ENCODE measurements around the gene FADS1. TPM values are rescaled to one million over a fixed set of nuclear protein-coding genes. Genes with fewer than 3 reads are reported as not detected.

The FADS1 gene
- total RNA-seq, 6 experiments from 2014 or later: 25.9 to 39.1 (median 36.4) TPM

GRCh38 chr11:61838501-61838900 is 21.7 kb upstream of the FADS1 start:
- DNase-seq: no peak
- Mint-ChIP-seq H3K9me3 (no peaks in the 10 kb centered on the region), H3K27ac (no peak overlapping the region), H3K4me1 (ENCODE audit: low read depth) (peaks cover 23% of the 10 kb centered on the region), H3K36me3 (ENCODE audit: low read depth) (peaks cover 23% of the 10 kb centered on the region), H3K27me3 (ENCODE audit: insufficient read depth) (peaks cover 3% of the 10 kb centered on the region; the same call in 1 of the 2 replicates), H3K4me3 (no peak overlapping the region)
- TF ChIP-seq CTCF (IDR thresholded peaks at IDR 0.05): no peak

GRCh38 chr11:61837411-61838005 is 20.7 kb upstream of the FADS1 start:
- Mint-ChIP-seq H3K27ac (no peak overlapping the region), H3K27me3 (ENCODE audit: insufficient read depth) (peaks cover 3% of the 10 kb centered on the region; the same call in 1 of the 2 replicates), H3K4me3 (no peak overlapping the region), H3K9me3 (no peaks in the 10 kb centered on the region), H3K4me1 (ENCODE audit: low read depth) (peaks cover 26% of the 10 kb centered on the region), H3K36me3 (ENCODE audit: low read depth) (peaks cover 23% of the 10 kb centered on the region)
- no peak for TF ChIP-seq CTCF (IDR thresholded peaks at IDR 0.05)
- DNase-seq: no peak

GRCh38 chr11:61836193-61836592 is 19.4 kb upstream of the FADS1 start:
- Mint-ChIP-seq H3K4me1 (ENCODE audit: low read depth) (peaks cover 27% of the 10 kb centered on the region), H3K27me3 (ENCODE audit: insufficient read depth) (peaks cover 3% of the 10 kb centered on the region), H3K27ac (no peak overlapping the region), H3K4me3 (no peak overlapping the region), H3K36me3 (ENCODE audit: low read depth) (peaks cover 23% of the 10 kb centered on the region), H3K9me3 (no peaks in the 10 kb centered on the region)
- no peak for DNase-seq
- no peak for TF ChIP-seq CTCF (IDR thresholded peaks at IDR 0.05)

GRCh38 chr11:61834278-61835048 is 17.7 kb upstream of the FADS1 start:
- no peaks in the 10 kb centered on the region for H3K9me3 Mint-ChIP-seq
- peaks cover 9% of the 10 kb centered on the region; the same call in 1 of the 2 replicates for H3K36me3 Mint-ChIP-seq (ENCODE audit: low read depth)
- no peak for DNase-seq
- H3K4me3 Mint-ChIP-seq: no peak overlapping the region
- peaks cover 43% of the 10 kb centered on the region for H3K4me1 Mint-ChIP-seq (ENCODE audit: low read depth)
- peak overlapping the region; percentile 21; the same call in 1 of the 2 replicates for H3K27ac Mint-ChIP-seq
- no peak for TF ChIP-seq CTCF (IDR thresholded peaks at IDR 0.05)
- peaks cover 3% of the 10 kb centered on the region for H3K27me3 Mint-ChIP-seq (ENCODE audit: insufficient read depth)

GRCh38 chr11:61833926-61834277 is 17.1 kb upstream of the FADS1 start:
- no peak for DNase-seq
- Mint-ChIP-seq H3K4me1 (ENCODE audit: low read depth) (peaks cover 47% of the 10 kb centered on the region), H3K4me3 (no peak overlapping the region), H3K27ac (no peak overlapping the region), H3K27me3 (ENCODE audit: insufficient read depth) (peaks cover 5% of the 10 kb centered on the region), H3K36me3 (ENCODE audit: low read depth) (0 out of 2 replicates have a peak, but pooled peaks cover 4% of the 10 kb centered on the region), H3K9me3 (no peaks in the 10 kb centered on the region)
- TF ChIP-seq CTCF (IDR thresholded peaks at IDR 0.05): no peak
